ENCODE results near the gene AGAP2.

DNA sequence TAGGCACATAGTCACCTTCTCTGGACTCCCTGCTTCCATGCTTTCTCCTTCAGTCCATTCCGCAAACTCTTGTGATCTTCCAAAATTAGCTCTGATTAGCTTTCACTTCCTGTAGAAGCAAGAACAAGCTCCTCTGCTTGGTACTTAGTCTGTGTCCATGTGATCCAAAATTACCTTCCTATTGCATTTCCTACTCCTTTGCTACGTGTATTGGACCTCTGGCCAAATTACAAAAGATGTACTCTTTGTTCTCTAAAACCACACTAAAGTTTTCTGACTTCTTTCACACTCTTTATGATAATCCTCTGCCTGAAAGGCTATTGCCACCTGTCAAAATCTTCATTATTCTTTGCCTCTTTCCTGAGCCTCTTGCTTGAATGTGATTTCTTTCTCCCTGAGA, 43.3 kb upstream of the AGAP2 start:
- TF ChIP-seq, protein P1, sequence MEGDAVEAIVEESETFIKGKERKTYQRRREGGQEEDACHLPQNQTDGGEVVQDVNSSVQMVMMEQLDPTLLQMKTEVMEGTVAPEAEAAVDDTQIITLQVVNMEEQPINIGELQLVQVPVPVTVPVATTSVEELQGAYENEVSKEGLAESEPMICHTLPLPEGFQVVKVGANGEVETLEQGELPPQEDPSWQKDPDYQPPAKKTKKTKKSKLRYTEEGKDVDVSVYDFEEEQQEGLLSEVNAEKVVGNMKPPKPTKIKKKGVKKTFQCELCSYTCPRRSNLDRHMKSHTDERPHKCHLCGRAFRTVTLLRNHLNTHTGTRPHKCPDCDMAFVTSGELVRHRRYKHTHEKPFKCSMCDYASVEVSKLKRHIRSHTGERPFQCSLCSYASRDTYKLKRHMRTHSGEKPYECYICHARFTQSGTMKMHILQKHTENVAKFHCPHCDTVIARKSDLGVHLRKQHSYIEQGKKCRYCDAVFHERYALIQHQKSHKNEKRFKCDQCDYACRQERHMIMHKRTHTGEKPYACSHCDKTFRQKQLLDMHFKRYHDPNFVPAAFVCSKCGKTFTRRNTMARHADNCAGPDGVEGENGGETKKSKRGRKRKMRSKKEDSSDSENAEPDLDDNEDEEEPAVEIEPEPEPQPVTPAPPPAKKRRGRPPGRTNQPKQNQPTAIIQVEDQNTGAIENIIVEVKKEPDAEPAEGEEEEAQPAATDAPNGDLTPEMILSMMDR (IDR thresholded peaks at IDR 0.05): no peak
- TF ChIP-seq EZH2phosphoT487 (IDR thresholded peaks at IDR 0.05): no peak

Data from neural progenitor cell (in vitro differentiated cells).